ENCODE results near the gene IRF2.

IRF2 gene

GRCh38 chr4:184473499-184474262 lies 669 bp downstream of the IRF2 start:
- DNase-seq (ENCODE audit: low spot score), result peak; percentile 63

- peak; percentile 28 for DNase-seq (ENCODE audit: low spot score)
These were observed 1.5 kb downstream of the IRF2 start for GRCh38 chr4:184472614-184473498.

GRCh38 chr4:184471881-184472613 lies 2.3 kb downstream of the IRF2 start:
- DNase-seq (ENCODE audit: low spot score), result peak; percentile 12

- no peak for DNase-seq (ENCODE audit: low spot score)
These were observed 3.6 kb downstream of the IRF2 start for GRCh38 chr4:184470785-184471110.

GRCh38 chr4:184466634-184467033 lies 7.7 kb downstream of the IRF2 start:
- no peak for DNase-seq (ENCODE audit: low spot score)

- no peak for DNase-seq (ENCODE audit: low spot score)
These were observed 9.4 kb downstream of the IRF2 start for GRCh38 chr4:184464759-184465454.

- no peak for DNase-seq (ENCODE audit: low spot score)
These were observed 10.5 kb downstream of the IRF2 start for GRCh38 chr4:184463856-184464255.

GRCh38 chr4:184463158-184463557 lies 11.2 kb downstream of the IRF2 start:
- DNase-seq (ENCODE audit: low spot score), result no peak

- no peak for DNase-seq (ENCODE audit: low spot score)
These were observed 11.6 kb downstream of the IRF2 start for GRCh38 chr4:184462724-184463123.

GRCh38 chr4:184461711-184462441 lies 12.5 kb downstream of the IRF2 start:
- no peak for DNase-seq (ENCODE audit: low spot score)

GRCh38 chr4:184460499-184461285 lies 13.7 kb downstream of the IRF2 start:
- no peak for DNase-seq (ENCODE audit: low spot score)

GRCh38 chr4:184459413-184459812 lies 14.9 kb downstream of the IRF2 start:
- DNase-seq (ENCODE audit: low spot score), result no peak

GRCh38 chr4:184457535-184458249 lies 16.7 kb downstream of the IRF2 start:
- DNase-seq (ENCODE audit: low spot score), result no peak

- DNase-seq (ENCODE audit: low spot score), result no peak
These were observed 18.0 kb downstream of the IRF2 start for GRCh38 chr4:184456337-184456736.

GRCh38 chr4:184455299-184455698 lies 19.1 kb downstream of the IRF2 start:
- no peak for DNase-seq (ENCODE audit: low spot score)

GRCh38 chr4:184453365-184454160 lies 20.8 kb downstream of the IRF2 start:
- peak; percentile 61 for DNase-seq (ENCODE audit: low spot score)

GRCh38 chr4:184452740-184453139 lies 21.6 kb downstream of the IRF2 start:
- no peak for DNase-seq (ENCODE audit: low spot score)

- no peak for DNase-seq (ENCODE audit: low spot score)
These were observed 22.6 kb downstream of the IRF2 start for GRCh38 chr4:184451726-184452125.

Measured in CD4-positive, alpha-beta T cell treated with Interleukin-6 at 100 ng/mL for 8 hours (primary cell).